B cell (primary cell): ENCODE data around the gene ZNF692. TPM values are rescaled to one million over a fixed set of nuclear protein-coding genes. Genes with fewer than 3 reads are reported as not detected.

Experiments
- ATAC-seq: fragments of 200-7000 bp; cut with Tn5 transposase; one replicate; pipeline ENCODE4 v1.10.0; 2021; ENCODE audit warnings: low read depth, mild to moderate bottlenecking, moderate number of reproducible peaks, moderate library complexity
- CTCF ChIA-PET: fragments of 350-600 bp; sonication (Branson Sonifier 250); formaldehyde crosslinking; loops from one replicate; lab custom pipeline; 2021; ENCODE audit warnings: antibody characterized with exemption, inconsistent platforms; lab: Charles Lee
- POLR2A ChIA-PET: fragments of 350-600 bp; sonication (Branson Sonifier 250); formaldehyde crosslinking; loops from one replicate; lab custom pipeline; 2021; ENCODE audit warnings: antibody characterized with exemption; lab: Charles Lee
- DNase-seq: peaks from one replicate; pipeline ENCODE4 v3.0.0; 2013
- H2AFZ ChIP-seq: 2 replicates; pipeline ENCODE4 v1.6.1; 2012; ENCODE audit warnings: mild to moderate bottlenecking, low read depth, low read length; ENCODE audit not compliant: insufficient read depth, poor library complexity, severe bottlenecking
- H3K27ac ChIP-seq, 2 donors: 1 replicate in 1 of 2; 2 replicates in 1 of 2; pipeline ENCODE4 v1.5.1; 2012 to 2013; ENCODE audit warnings: low read length in 2 of 2, mild to moderate bottlenecking in 2 of 2, moderate library complexity in 1 of 2
- H3K27me3 ChIP-seq, 4 experiments: fragments of 200-600 bp in 1 of 4; sonication (generic) in 1 of 4; replicated peaks in 1 of 4; 1 replicate in 2 of 4; 2 replicates in 2 of 4; pipeline versions ENCODE4 v1.6.1 to v1.7.0; 2013 to 2016; ENCODE audit warnings: low read length in 3 of 4, mild to moderate bottlenecking in 2 of 4, mixed read lengths in 1 of 4, moderate library complexity in 1 of 4; ENCODE audit not compliant: insufficient read depth in 4 of 4, control insufficient read depth in 3 of 4; ENCODE audit errors: control extremely low read depth in 1 of 4
- H3K36me3 ChIP-seq, 2 experiments: replicated peaks in 1 of 2; 1 replicate in 1 of 2; 2 replicates in 1 of 2; pipeline versions ENCODE4 v1.6.1 to v1.7.1; 2013; ENCODE audit warnings: low read length in 1 of 2; ENCODE audit not compliant: insufficient read depth in 2 of 2, control insufficient read depth in 1 of 2; ENCODE audit errors: control extremely low read depth in 1 of 2, extremely low read depth in 1 of 2
- H3K4me1 ChIP-seq, 2 donors: fragments of 200-600 bp in 1 of 2; sonication (generic) in 1 of 2; 1 replicate in 1 of 2; 2 replicates in 1 of 2; pipeline versions ENCODE4 v1.5.1 to v1.6.1; 2013 to 2017; ENCODE audit warnings: low read length in 2 of 2; ENCODE audit not compliant: control insufficient read depth in 2 of 2, insufficient read depth in 2 of 2
- H3K4me2 ChIP-seq: replicated peaks from 2 replicates; pipeline ENCODE3; 2012; ENCODE audit warnings: mild to moderate bottlenecking, low read depth, low read length; ENCODE audit not compliant: poor library complexity, severe bottlenecking
- H3K4me3 ChIP-seq, 5 experiments: fragments of 200-600 bp in 1 of 5; sonication (generic) in 1 of 5; 1 replicate in 3 of 5; 2 replicates in 2 of 5; pipeline versions ENCODE4 v1.5.1 to v1.7.0; 2011 to 2016; ENCODE audit warnings: low read length in 4 of 5, mild to moderate bottlenecking in 4 of 5, low read depth in 2 of 5, control low read depth in 1 of 5, moderate library complexity in 1 of 5; ENCODE audit not compliant: insufficient read depth in 1 of 5; ENCODE audit errors: control extremely low read depth in 1 of 5, extremely low read depth in 1 of 5
- H3K79me2 ChIP-seq: fragments of 200-600 bp; sonication (generic); one replicate; pipeline ENCODE4 v1.6.0; 2016; ENCODE audit warnings: low read length; ENCODE audit not compliant: control insufficient read depth, insufficient read depth
- H3K9ac ChIP-seq: fragments of 200-600 bp; sonication (generic); 2 replicates; pipeline ENCODE4 v1.6.1; 2017; ENCODE audit warnings: mild to moderate bottlenecking, low read length, moderate library complexity
- H3K9me3 ChIP-seq, 3 donors: one replicate each; pipeline versions ENCODE4 v1.6.1 to v1.7.1; 2013; ENCODE audit warnings: low read length in 2 of 3; ENCODE audit not compliant: control insufficient read depth in 2 of 3, insufficient read depth in 1 of 3; ENCODE audit errors: control extremely low read depth in 1 of 3
- H4K20me1 ChIP-seq: 2 replicates; pipeline ENCODE4 v1.6.0; 2012; ENCODE audit warnings: mild to moderate bottlenecking, low read length; ENCODE audit not compliant: insufficient read depth, control insufficient read depth, poor library complexity, severe bottlenecking
- H3K27ac Mint-ChIP-seq: one replicate; pipeline ENCODE4 v1.8.0; 2021; ENCODE audit warnings: mixed read lengths
- H3K27me3 Mint-ChIP-seq: one replicate; pipeline ENCODE4 v1.8.0; 2021; ENCODE audit warnings: mixed read lengths
- H3K4me1 Mint-ChIP-seq: one replicate; pipeline ENCODE4 v1.8.0; 2021; ENCODE audit warnings: mixed read lengths
- H3K4me3 Mint-ChIP-seq: one replicate; pipeline ENCODE4 v1.8.0; 2021; ENCODE audit warnings: mixed read lengths
- H3K9me3 Mint-ChIP-seq: one replicate; pipeline ENCODE4 v1.8.0; 2022; ENCODE audit warnings: mixed read lengths; ENCODE audit not compliant: insufficient read depth
- EZH2 ChIP-seq: IDR thresholded peaks from 2 replicates; pipeline ENCODE4 v1.6.1; 2012; ENCODE audit warnings: borderline replicate concordance, low read depth, mild to moderate bottlenecking, moderate library complexity, low read length; ENCODE audit not compliant: insufficient read depth, poor library complexity, severe bottlenecking
- WGBS: methylation state at CpG from one replicate; pipeline ENCODE4 v1.1.5; 2013; ENCODE audit warnings: missing lambda C conversion rate; ENCODE audit not compliant: insufficient coverage; 5-methylcytosine and 5-hydroxymethylcytosine counted together
- intact Hi-C: fragments of 100-400 bp; cut with micrococcal nuclease; formaldehyde crosslinking; loops from one replicate; pipeline ENCODE4 v1.10.0; 2022
- polyA plus RNA-seq: library from polyadenylated mRNA; depleted of rRNA; stranded (reverse); fragments of >200 nt; gene quantifications from 2 replicates; pipeline ENCODE4 v1.2.3, GENCODE V29; 2012
- total RNA-seq, 2 donors: library from RNA; stranded (reverse); fragments of 120-200 nt in 1 of 2; gene quantifications; 1 replicate in 1 of 2; 2 replicates in 1 of 2; pipeline versions ENCODE4 v1.2.3 to v1.2.4, GENCODE V29; 2013 to 2022
- TF ChIP-seq, protein P1 (sequence below): fragments of 200-600 bp; IDR thresholded peaks from one replicate; pipeline ENCODE4 v1.8.0; 2022; ENCODE audit warnings: antibody characterized with exemption, mild to moderate bottlenecking

ZNF692 gene
- total and polyA plus RNA-seq, 2 donors (not counting 1 experiment from before 2014, with no cell fraction given): 56.9 to 157 TPM

DNA sequence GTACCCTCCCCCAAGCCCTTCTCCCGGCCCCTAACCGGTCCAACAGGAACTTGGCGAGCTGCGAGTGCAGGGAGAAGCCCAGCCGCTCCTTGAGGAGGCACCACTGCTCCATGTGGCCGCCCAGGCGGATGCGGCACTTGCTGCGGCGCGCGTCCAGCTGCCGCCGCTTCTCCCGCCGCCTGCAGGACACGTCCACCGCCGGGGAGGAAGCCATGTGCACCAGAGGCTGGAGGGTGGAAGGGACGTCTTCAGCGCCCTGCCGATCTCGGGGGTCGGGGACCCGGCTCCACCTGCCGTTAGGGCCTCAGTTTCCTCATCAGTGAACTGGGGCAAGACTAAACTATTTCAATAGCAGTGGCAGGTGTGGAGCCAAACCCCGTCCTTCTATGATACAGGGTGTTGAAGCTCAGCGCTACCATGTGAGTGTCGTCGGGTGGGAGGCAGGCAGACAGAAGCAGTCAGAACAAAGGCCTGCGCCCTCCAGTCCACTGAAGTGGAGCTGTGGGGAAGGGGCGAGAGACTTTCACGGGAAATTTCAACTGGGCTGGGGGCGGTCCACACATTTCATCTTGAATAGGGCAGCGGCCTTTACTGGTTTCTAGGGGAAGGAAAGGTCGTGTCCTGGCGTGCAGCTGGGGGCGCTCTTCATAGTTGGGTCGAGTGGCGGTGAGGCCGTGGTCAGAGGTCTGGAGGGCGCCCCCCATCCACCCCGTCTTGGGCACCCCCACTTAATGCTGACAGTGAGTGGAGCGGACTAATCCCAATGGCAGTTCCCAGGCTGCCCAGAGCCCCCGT is 592 bp downstream of the ZNF692 start:
- Mint-ChIP-seq H3K9me3 (no peaks in the 10 kb centered on the region), H3K27ac (peak overlapping the region; percentile 98), H3K4me3 (peak overlapping the region; percentile 95), H3K27me3 (no peaks in the 10 kb centered on the region), H3K4me1 (peaks cover 58% of the 10 kb centered on the region)
- no peak for TF ChIP-seq EZH2
- TF ChIP-seq, protein P1, sequence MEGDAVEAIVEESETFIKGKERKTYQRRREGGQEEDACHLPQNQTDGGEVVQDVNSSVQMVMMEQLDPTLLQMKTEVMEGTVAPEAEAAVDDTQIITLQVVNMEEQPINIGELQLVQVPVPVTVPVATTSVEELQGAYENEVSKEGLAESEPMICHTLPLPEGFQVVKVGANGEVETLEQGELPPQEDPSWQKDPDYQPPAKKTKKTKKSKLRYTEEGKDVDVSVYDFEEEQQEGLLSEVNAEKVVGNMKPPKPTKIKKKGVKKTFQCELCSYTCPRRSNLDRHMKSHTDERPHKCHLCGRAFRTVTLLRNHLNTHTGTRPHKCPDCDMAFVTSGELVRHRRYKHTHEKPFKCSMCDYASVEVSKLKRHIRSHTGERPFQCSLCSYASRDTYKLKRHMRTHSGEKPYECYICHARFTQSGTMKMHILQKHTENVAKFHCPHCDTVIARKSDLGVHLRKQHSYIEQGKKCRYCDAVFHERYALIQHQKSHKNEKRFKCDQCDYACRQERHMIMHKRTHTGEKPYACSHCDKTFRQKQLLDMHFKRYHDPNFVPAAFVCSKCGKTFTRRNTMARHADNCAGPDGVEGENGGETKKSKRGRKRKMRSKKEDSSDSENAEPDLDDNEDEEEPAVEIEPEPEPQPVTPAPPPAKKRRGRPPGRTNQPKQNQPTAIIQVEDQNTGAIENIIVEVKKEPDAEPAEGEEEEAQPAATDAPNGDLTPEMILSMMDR: peak; percentile 66
- ATAC-seq: peak; percentile 53
- no peaks in the 10 kb centered on the region for H3K9me3 ChIP-seq
- peaks cover 14% of the 10 kb centered on the region for H3K79me2 ChIP-seq
- DNase-seq: no peak
- H3K27me3 ChIP-seq: no peaks in the 10 kb centered on the region
- H3K4me1 ChIP-seq: peaks cover 20 to 41% of the 10 kb centered on the region in 2 donors
- intact Hi-C loops: loop anchor here (1.0 kb wide), 1 partner anchor 19 kb away; no protein-coding TSS in a partner anchor
- POLR2A ChIA-PET: interaction anchor here (0.6 to 2.8 kb wide), 10 partner anchors 15 to 493 kb away, joined by 4 to 88 read pairs (median 9); partner anchors contain the start of genes PGBD2, SH3BP5L and ZNF672
- peak overlapping the region; percentile 51 to 85 (median 71) for H3K4me3 ChIP-seq
- CTCF ChIA-PET: interaction anchor here (0.7 to 5.1 kb wide), 14 partner anchors 11 to 236 kb away, joined by 3 to 64 read pairs (median 4); partner anchors contain the start of genes PGBD2, SH3BP5L and ZNF672
- 1% methylated on average over 37 of the region's 45 CpGs for WGBS
- H3K4me2 ChIP-seq: peak overlapping the region; percentile 88
- peak overlapping the region; percentile 76 to 91 for H3K27ac ChIP-seq
- H3K36me3 ChIP-seq: peaks cover 0 to 6% of the 10 kb centered on the region in 2 experiments
- peak overlapping the region; percentile 74 for H2AFZ ChIP-seq
- no peaks in the 10 kb centered on the region for H4K20me1 ChIP-seq
- H3K9ac ChIP-seq: peak overlapping the region; percentile 81
